Colonic mucosa (tissue), 4 donors: ENCODE data around the gene ZNF365. TPM values are rescaled to one million over a fixed set of nuclear protein-coding genes. Genes with fewer than 3 reads are reported as not detected.

Source experiments
- DNase-seq: peaks from one replicate; pipeline ENCODE4 v3.0.0-alpha.2; 2020
- H3K27ac ChIP-seq: fragments of 200-600 bp; one replicate; pipeline ENCODE4 v1.8.0; 2021
- H3K27me3 ChIP-seq: fragments of 200-600 bp; one replicate; pipeline ENCODE4 v1.8.0; 2021
- H3K36me3 ChIP-seq: fragments of 200-600 bp; one replicate; pipeline ENCODE4 v1.8.0; 2021
- H3K4me1 ChIP-seq: fragments of 200-600 bp; one replicate; pipeline ENCODE4 v1.8.0; 2021; ENCODE audit warnings: mild to moderate bottlenecking
- H3K4me3 ChIP-seq: fragments of 200-600 bp; one replicate; pipeline ENCODE4 v1.8.0; 2021
- H3K9ac ChIP-seq, 2 donors: one replicate each; pipeline ENCODE4 v1.7.0; 2013; ENCODE audit warnings: control low read depth in 2 of 2, low read depth in 2 of 2, low read length in 2 of 2
- H3K9me3 ChIP-seq: fragments of 200-600 bp; one replicate; pipeline ENCODE4 v1.8.0; 2021
- intact Hi-C: fragments of 100-400 bp; cut with DNase I; formaldehyde crosslinking; loops from one replicate; pipeline ENCODE4 v1.14.1; 2022
- total RNA-seq, 2 donors: library from RNA; stranded (reverse); fragmentation: NEBNext Ultra II Directional in 1 of 2; extraction: Animal tissue kit (Norgen Biotek cat#: 25700) in 1 of 2; gene quantifications; one replicate each; pipeline ENCODE4 v1.2.1, GENCODE V29; 2021
- TF ChIP-seq, protein P1 (sequence below): fragments of 200-600 bp; IDR thresholded peaks from one replicate; pipeline ENCODE4 v1.8.0; 2022; ENCODE audit warnings: antibody characterized with exemption, mild to moderate bottlenecking
- donor health status: healthy.
- donor health status: DM: no; HTN: no; CAD: no.
- donor health status: DM: no; HTN: no; CAD: no.

ZNF365 gene, protein sequence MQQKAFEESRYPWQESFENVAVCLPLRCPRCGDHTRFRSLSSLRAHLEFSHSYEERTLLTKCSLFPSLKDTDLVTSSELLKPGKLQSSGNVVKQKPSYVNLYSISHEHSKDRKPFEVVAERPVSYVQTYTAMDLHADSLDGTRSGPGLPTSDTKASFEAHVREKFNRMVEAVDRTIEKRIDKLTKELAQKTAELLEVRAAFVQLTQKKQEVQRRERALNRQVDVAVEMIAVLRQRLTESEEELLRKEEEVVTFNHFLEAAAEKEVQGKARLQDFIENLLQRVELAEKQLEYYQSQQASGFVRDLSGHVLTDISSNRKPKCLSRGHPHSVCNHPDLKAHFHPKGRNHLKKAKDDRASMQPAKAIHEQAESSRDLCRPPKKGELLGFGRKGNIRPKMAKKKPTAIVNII
- under 1 TPM in 1 of 2 donors, not detected in 1; 0.25 TPM for total RNA-seq

DNA sequence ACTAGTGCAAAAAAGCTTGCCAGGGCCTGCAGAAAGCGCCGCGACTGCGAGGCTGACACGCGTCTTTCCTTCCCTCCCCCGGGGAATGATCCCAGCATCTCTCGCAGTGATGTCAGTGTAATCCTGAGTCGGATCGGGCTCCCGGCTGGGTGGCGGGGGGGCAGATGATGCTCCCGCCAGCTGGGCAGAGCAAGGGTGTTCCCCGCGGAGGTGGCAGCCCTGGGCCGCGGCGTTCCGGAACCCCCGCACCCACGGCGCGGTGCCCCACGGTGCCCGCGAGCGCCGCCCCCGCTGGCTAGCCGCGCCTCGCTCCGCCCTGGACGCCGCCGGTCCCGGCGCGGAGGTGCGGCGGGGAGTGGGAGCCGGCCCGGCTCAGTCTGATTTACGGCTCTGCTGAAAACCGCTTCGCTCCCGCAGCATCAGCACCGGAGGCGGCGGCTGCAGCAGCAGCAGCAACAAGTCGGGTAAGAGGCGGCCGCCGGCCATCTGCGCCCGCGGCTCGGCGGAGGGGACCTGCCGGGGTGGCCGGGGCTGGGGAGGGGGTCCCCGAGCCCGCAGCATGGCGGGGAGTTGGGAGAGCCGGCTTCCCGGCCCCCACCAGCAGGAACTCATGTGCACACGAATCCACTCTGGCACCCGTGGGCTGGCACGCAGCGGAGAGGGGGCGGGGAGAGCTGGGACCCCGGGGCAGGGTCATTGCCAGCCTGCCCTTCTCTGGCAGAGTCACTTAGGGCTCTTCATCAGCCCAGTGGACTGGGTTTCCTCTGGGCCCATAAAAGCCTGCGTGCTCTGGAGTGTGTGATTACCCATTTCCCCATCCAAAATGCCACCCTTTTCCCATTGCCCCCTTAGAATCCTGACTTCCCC lies at the start of gene ZNF365:
Gene ZNF365 (plus strand): TSS at position 375 of the 867 bp plus-strand sequence. CDS start 1,825 bp downstream, outside the sequence.
- peak within 1 kb of the TSS; percentile 25 for H3K4me3 ChIP-seq
- intact Hi-C loops: no loop called here
- H3K36me3 ChIP-seq: no peaks in the 10 kb centered on the region
- no peak within 1 kb of the TSS for H3K9ac ChIP-seq
- H3K27me3 ChIP-seq: peaks cover 12% of the 10 kb centered on the region
- no peak within 1 kb of the TSS for H3K27ac ChIP-seq
- no peaks in the 10 kb centered on the region for H3K9me3 ChIP-seq
- no peak for DNase-seq
- no peaks in the 10 kb centered on the region for H3K4me1 ChIP-seq
- TF ChIP-seq, protein P1, sequence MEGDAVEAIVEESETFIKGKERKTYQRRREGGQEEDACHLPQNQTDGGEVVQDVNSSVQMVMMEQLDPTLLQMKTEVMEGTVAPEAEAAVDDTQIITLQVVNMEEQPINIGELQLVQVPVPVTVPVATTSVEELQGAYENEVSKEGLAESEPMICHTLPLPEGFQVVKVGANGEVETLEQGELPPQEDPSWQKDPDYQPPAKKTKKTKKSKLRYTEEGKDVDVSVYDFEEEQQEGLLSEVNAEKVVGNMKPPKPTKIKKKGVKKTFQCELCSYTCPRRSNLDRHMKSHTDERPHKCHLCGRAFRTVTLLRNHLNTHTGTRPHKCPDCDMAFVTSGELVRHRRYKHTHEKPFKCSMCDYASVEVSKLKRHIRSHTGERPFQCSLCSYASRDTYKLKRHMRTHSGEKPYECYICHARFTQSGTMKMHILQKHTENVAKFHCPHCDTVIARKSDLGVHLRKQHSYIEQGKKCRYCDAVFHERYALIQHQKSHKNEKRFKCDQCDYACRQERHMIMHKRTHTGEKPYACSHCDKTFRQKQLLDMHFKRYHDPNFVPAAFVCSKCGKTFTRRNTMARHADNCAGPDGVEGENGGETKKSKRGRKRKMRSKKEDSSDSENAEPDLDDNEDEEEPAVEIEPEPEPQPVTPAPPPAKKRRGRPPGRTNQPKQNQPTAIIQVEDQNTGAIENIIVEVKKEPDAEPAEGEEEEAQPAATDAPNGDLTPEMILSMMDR: no peak

DNA sequence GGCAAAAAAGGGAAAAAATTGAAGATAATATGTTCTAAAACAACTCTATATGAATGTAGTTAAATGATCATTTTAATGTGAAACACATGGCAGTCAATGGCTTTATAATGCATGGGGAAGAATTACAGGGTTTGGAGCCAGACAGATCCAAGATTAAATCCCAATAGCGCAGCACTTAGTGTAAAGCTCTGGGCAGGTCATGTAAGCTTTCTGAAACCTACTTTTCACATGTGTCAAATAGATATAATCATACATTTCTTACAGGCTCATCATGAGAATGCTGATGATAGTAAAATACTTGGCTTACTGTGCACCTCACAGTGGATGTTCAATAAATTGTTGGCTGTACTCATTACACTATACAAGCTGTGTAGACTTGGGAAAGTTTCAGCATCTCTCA lies 48.0 kb upstream of the ZNF365 start:
- no peak overlapping the region for H3K4me3 ChIP-seq
- no peaks in the 10 kb centered on the region for H3K27me3 ChIP-seq
- H3K9ac ChIP-seq: no peak overlapping the region
- no peaks in the 10 kb centered on the region for H3K9me3 ChIP-seq
- no peak for DNase-seq
- H3K4me1 ChIP-seq: no peaks in the 10 kb centered on the region
- intact Hi-C loops: no loop called here
- H3K36me3 ChIP-seq: no peaks in the 10 kb centered on the region
- TF ChIP-seq, protein P1: no peak
- H3K27ac ChIP-seq: no peak overlapping the region

DNA sequence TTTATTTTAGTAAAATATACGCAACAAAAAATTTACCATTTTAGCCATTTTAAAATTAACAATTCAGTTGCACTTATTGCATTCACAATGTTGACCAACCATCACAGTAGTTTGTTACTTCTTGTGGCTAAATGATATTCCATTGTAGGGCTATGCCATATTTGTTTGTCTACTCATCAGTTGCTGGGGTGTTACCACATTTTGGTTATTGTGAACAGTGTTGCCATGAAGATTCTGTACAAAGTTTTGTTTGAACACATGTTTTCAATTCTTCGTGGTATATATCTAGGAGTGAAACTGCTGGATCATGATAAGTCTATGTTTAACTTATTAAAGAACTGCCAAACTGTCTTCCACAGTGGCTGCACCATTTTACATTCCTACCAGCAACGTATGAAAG lies 46.3 kb upstream of the ZNF365 start:
- no peak overlapping the region for H3K9ac ChIP-seq
- TF ChIP-seq, protein P1: no peak
- H3K4me3 ChIP-seq: no peak overlapping the region
- DNase-seq: no peak
- no peaks in the 10 kb centered on the region for H3K36me3 ChIP-seq
- no peaks in the 10 kb centered on the region for H3K9me3 ChIP-seq
- H3K4me1 ChIP-seq: no peaks in the 10 kb centered on the region
- H3K27ac ChIP-seq: no peak overlapping the region
- H3K27me3 ChIP-seq: no peaks in the 10 kb centered on the region
- intact Hi-C loops: no loop called here

DNA sequence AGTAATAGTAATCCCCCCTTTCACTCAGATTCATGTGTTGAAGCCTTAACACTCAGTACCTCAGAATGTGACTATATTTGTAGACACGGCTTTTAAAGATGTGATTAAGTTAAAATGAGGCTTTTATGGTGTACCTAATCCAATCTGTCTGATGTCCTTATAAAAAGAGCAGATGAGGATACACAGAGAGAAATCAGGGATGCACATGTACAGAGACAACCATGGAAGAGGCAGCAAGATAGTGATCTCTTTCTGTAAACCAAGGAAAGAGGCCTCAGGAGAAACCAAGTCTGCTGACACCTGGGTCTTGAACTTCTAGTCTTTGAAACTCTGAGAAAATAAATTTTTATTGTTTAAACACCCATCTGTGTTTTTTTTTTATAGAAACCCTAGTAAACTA lies 44.0 kb upstream of the ZNF365 start:
- Histone ChIP-seq H3K27ac (no peak overlapping the region), H3K36me3 (no peaks in the 10 kb centered on the region), H3K27me3 (no peaks in the 10 kb centered on the region), H3K4me3 (no peak overlapping the region), H3K9ac (no peak overlapping the region), H3K9me3 (no peaks in the 10 kb centered on the region), H3K4me1 (no peaks in the 10 kb centered on the region)
- TF ChIP-seq, protein P1: no peak
- DNase-seq: no peak
- intact Hi-C loops: no loop called here

DNA sequence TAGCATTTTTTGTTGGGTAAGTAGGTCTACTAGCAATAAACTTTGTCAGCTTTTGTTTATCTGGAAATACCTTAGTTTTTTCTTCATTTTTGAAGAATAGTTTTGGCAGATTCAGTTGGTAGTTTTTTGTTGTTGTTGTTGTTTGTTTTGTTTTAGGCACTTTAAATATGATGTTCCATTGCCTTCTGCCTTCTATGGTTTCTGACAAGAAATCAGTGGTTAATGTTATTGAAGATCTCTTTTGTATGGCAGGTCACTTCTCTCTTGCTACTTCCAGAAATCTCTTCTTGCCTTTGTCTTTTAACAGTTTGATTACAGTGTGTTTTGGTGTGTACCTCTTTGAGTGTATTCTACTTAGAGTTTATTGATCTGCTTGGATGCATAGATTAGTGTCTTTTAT lies 41.8 kb upstream of the ZNF365 start:
- Histone ChIP-seq H3K4me1 (no peaks in the 10 kb centered on the region), H3K36me3 (no peaks in the 10 kb centered on the region), H3K4me3 (no peak overlapping the region), H3K27me3 (no peaks in the 10 kb centered on the region), H3K9me3 (no peaks in the 10 kb centered on the region), H3K27ac (no peak overlapping the region), H3K9ac (no peak overlapping the region)
- intact Hi-C loops: no loop called here
- TF ChIP-seq, protein P1: no peak
- DNase-seq: no peak
